Endometrial microvascular endothelial cells (primary cell): ENCODE measurements around the gene DCAF12. TPM values are rescaled to one million over a fixed set of nuclear protein-coding genes. Genes with fewer than 3 reads are reported as not detected.
"Not testable (repeated sequence)": the region's sequence is repeated elsewhere in the genome, so short reads cannot be mapped to it uniquely, and the experiment has no call there.

Source experiments
- in situ Hi-C: cut with HindIII; loops from 2 replicates; pipeline ENCODE4 v1.10.0; 2017; ENCODE audit warnings: low sequenced_read_pairs, low pct_unique_long_range_greater_than_20kb; ENCODE audit errors: inconsistent ontology term
- total RNA-seq: library from RNA; depleted of rRNA; stranded (reverse); fragments of >200 nt; gene quantifications from one replicate; pipeline ENCODE4 v1.2.3, GENCODE V29; 2015; ENCODE audit errors: inconsistent ontology term

The DCAF12 gene
- total RNA-seq, 1 donor from 2014 or later, result 29.9 TPM

GRCh38 chr9:34084562-34084961 lies 41.9 kb downstream of the DCAF12 start:
- in situ Hi-C loops, result no loop called here

- in situ Hi-C loops, result no loop called here
These were observed 47.3 kb downstream of the DCAF12 start for GRCh38 chr9:34079181-34079580.

- in situ Hi-C loops, result no loop called here
These were observed 53.5 kb downstream of the DCAF12 start for GRCh38 chr9:34072868-34073590.

DNA sequence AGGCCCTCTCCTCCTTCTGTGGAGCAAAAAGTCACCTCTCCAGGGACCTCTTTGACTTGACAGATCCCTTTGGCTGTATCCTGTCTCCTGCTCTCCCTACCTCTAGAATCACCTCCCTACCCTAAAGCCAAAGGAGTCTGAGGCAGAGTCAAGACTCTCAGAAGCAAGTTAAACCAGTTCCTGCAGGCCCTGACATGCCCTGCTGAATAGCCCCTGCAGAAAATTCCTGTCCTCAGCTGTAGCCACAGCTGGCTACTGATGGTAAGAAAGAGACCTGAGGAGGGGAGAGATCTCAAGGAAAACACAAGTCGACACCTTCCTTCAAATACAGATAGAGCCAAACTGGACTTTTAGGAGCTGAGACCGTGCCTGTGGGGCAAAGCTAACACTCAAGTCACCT lies 54.1 kb downstream of the DCAF12 start:
- in situ Hi-C loops, result no loop called here

GRCh38 chr9:34070606-34071324 lies 55.7 kb downstream of the DCAF12 start:
- in situ Hi-C loops, result no loop called here

DNA sequence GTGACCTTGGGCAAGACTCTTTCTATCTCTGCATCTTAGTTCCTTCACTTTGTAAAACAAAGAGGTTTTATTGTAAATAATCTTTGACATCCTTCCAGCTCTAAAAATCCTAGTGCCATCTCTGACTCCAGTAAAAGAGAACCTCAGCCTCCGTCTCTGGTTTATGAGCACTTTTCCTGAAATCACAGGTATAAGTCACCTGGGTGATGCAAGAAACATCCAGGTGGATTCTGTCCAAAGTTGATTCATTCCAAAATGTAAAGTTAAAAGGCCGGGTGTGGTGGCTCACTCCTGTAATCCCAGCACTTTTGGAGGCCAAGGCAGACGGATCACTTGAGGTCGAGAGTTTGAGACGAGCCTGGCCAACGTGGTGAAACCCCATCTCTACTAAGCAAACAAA lies 56.7 kb downstream of the DCAF12 start:
- in situ Hi-C loops, result no loop called here

GRCh38 chr9:34065541-34065940 lies 61.0 kb downstream of the DCAF12 start:
- in situ Hi-C loops, result no loop called here

DNA sequence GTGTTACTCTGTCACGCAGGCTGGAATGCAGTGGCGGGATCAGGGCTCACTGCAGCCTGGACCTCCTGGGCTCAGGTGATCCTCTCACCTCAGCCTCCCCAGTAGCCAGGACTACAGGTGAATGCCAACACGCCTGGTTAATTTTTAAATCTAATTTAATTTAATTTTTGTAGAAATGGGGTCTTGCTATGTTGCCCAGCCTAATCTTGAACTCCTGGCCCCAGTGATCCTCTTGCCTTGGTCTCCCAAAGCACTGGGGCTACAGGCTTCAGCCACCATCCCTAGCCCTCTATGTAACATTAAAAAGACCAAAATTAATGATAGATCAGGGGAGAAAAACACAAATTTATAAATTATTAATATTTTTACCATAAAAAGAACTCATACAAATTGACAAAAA lies 66.5 kb downstream of the DCAF12 start:
- in situ Hi-C loops, result no loop called here

- in situ Hi-C loops, result no loop called here
These were observed 67.2 kb downstream of the DCAF12 start for GRCh38 chr9:34059281-34059680.

- in situ Hi-C loops, result no loop called here
These were observed 76.7 kb downstream of the DCAF12 start for GRCh38 chr9:34049630-34050384.

- in situ Hi-C loops, result no loop called here
These were observed 77.5 kb downstream of the DCAF12 start, which contains the start of gene UBAP2 for GRCh38 chr9:34048727-34049629. Gene UBAP2, minus strand, starts transcription at chr9:34048887. Its CDS starts 31,739 bp downstream, at chr9:34017148.

GRCh38 chr9:34047864-34048726 lies 78.4 kb downstream of the DCAF12 start:
- in situ Hi-C loops, result no loop called here

DNA sequence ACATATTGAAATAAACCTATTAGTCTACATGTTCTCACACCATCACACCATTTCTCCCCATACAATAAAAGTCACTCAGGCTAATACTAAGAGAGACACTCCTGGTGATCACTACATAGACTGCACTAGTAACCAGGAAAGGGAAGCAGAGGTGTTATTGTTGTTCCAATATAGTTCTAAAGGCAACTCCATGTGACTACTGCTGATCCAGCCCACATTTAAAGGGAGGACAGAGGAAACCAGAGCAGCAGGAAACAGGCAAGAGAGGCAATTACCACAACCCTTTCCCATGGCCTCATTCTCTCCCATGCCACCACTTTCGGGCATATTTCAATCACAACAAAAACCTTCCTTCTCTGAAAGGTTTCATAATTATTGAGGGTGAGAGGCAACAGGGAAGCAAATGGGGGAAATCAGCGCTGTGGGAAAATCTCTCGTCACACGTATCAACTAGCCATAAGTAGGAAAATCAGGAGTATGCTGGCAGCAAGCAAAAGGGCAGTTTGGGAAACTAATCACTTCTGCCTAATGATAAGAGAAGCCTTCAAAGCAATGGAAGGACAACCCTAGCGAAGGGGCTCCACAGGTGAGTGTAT lies 79.6 kb downstream of the DCAF12 start:
- in situ Hi-C loops, result no loop called here

DNA sequence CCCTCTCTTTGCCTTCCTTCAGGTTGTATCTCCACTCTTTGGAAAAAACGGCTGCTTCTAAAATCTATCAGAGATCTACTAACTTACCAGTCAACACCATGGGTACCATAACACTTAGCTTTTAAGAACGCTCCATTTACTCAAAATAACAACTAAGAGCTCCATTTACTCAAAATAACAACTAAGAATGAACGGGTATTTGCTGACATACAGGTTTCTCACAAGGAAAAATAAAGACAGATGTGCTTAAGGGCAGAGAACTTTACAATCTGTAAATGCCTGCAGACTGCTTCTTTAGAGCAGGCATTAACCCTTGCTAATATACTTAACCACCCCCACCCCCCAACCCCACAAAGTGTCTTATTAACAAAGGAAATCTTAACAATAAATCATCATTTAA lies 80.6 kb downstream of the DCAF12 start:
- in situ Hi-C loops, result no loop called here

DNA sequence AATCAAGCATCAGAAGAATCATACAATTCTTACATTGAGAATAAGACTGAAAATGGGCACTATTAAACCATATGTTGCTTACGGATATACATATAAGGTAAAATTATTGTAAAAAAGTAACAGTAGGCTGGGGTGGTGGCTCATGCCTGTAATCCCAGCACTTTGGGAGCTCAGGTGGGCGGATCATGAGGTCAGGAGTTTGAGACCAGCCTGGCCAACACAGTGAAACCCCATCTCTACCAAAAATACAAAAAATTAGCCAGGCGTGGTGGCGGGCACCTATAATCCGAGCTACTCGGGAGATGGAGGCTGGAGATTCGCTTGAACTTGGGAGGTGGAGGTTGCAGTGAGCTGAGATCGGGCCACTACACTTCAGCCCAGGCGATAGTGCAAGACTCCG lies 84.4 kb downstream of the DCAF12 start:
- in situ Hi-C loops, result not testable (repeated sequence)

- in situ Hi-C loops, result not testable (repeated sequence)
These were observed 87.6 kb downstream of the DCAF12 start for GRCh38 chr9:34038851-34039250.

GRCh38 chr9:34037626-34038025 lies 88.9 kb downstream of the DCAF12 start:
- in situ Hi-C loops, result no loop called here

DNA sequence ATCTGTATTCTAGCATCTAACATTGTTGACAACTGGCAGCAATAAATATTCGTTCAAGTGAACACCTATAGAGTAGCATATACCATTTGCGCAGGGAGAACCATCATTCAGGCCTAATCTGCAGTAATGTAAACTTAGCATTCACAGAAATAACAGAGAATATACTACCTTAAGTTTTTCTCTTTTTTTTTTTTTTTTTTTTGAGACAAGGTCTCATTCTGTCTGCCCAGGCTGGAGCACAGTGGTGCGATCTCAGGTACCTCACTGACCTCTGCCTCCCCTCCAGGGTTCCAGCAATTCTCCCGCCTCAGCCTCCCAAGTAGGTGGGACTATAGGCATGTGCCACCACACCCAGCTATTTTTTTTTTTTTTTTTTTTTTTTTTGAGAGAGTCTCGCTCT lies 89.9 kb downstream of the DCAF12 start:
- in situ Hi-C loops, result no loop called here
